Heart left ventricle (tissue), 13 donors: Measurements from ENCODE around the gene NEMF.
"Not testable (repeated sequence)": the region's sequence is repeated elsewhere in the genome, so short reads cannot be mapped to it uniquely, and the experiment has no call there.

ENCODE experiments used
- POLR2A ChIP-seq, 2 donors: fragments of 450-650 bp; IDR thresholded peaks; one replicate each; pipeline ENCODE4 v1.6.1; 2017; ENCODE audit warnings: antibody characterized with exemption in 2 of 2, mild to moderate bottlenecking in 2 of 2, moderate library complexity in 2 of 2
- TF ChIP-seq, protein P1 (sequence below), 12 donors: fragments of 200-600 bp; sonication (generic) in 4 of 12; IDR thresholded peaks; one replicate each; pipeline versions ENCODE4 v1.5.0 to v1.8.0; 2018 to 2022; ENCODE audit warnings: antibody characterized with exemption in 12 of 12, mild to moderate bottlenecking in 5 of 12
- donor health status: ischemic (EF 13 %, LVEDD 7.1; RV severe dilation, severe dysfunction).
- donor health status: DM: no; HTN: yes; CAD: no.
- donor health status: DM: no; HTN: no; CAD: no.
- donor health status: ischemic (EF 25% LVEDD 6.9; RV normal size, moderate dysfunction).
- donor health status: ischemic (EF 25% LVEDD 5.7; RV mildly dilated, moderate dysfunction).
- donor health status: ischemic (EF 35%, LVEDD 5.7; RV mildly dilated, moderate dysfunction).
- donor health status: nonischemic (EF 11% LVEDD 7.7; RV severe dilation, severe dysfunction).
- donor health status: DM: yes; HTN: yes; CAD: no.
- donor health status: PGD.
- donor health status: ischemic (EF 29% LVEDD 5.4; RV normal size, mild dysfunction).
- donor health status: nonischemic (EF 23%, LVEDD 6.1; RV moderate dilation, normal function).

- TF ChIP-seq, protein P1, sequence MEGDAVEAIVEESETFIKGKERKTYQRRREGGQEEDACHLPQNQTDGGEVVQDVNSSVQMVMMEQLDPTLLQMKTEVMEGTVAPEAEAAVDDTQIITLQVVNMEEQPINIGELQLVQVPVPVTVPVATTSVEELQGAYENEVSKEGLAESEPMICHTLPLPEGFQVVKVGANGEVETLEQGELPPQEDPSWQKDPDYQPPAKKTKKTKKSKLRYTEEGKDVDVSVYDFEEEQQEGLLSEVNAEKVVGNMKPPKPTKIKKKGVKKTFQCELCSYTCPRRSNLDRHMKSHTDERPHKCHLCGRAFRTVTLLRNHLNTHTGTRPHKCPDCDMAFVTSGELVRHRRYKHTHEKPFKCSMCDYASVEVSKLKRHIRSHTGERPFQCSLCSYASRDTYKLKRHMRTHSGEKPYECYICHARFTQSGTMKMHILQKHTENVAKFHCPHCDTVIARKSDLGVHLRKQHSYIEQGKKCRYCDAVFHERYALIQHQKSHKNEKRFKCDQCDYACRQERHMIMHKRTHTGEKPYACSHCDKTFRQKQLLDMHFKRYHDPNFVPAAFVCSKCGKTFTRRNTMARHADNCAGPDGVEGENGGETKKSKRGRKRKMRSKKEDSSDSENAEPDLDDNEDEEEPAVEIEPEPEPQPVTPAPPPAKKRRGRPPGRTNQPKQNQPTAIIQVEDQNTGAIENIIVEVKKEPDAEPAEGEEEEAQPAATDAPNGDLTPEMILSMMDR (IDR thresholded peaks at IDR 0.05), result not testable (repeated sequence)
- TF ChIP-seq POLR2A (IDR thresholded peaks at IDR 0.05), result not testable (repeated sequence)
Observed at GRCh38 chr14:49896272-49896671, 43.7 kb upstream of the NEMF start.
